SK-N-SH treated with all-trans-retinoic acid at 6 μM for 48 hours (cell line): ENCODE results near the gene TASP1.

Experiments
- ATAC-seq: fragments of 200-7000 bp; cut with Tn5 transposase; 3 replicates; pipeline ENCODE4 v1.9.1; 2020; ENCODE audit warnings: mild to moderate bottlenecking, moderate library complexity
- ARNTL ChIP-seq: fragments of 450-650 bp; formaldehyde crosslinking; IDR thresholded peaks from 2 replicates; pipeline ENCODE4 v1.5.0; 2020; ENCODE audit warnings: low read depth, mild to moderate bottlenecking, moderate library complexity, borderline replicate concordance
- BACH2 ChIP-seq: fragments of 250-450 bp; sonication (Bioruptor Pico); IDR thresholded peaks from 2 replicates; pipeline ENCODE4 v1.9.0; 2021; ENCODE audit warnings: mild to moderate bottlenecking, borderline replicate concordance
- CREB5 ChIP-seq: fragments of 250-450 bp; sonication (Bioruptor Pico); IDR thresholded peaks from 2 replicates; pipeline ENCODE4 v1.5.1; 2020; ENCODE audit warnings: low read depth, mild to moderate bottlenecking, moderate library complexity
- CSRNP3 ChIP-seq: fragments of 250-450 bp; sonication (Bioruptor Pico); IDR thresholded peaks from 2 replicates; pipeline ENCODE4 v1.5.1; 2021; ENCODE audit warnings: mild to moderate bottlenecking, moderate library complexity
- GLIS3 ChIP-seq: fragments of 250-450 bp; sonication (Bioruptor Pico); IDR thresholded peaks from 2 replicates; pipeline ENCODE4 v1.5.0; 2020; ENCODE audit warnings: mild to moderate bottlenecking, moderate library complexity
- ISL1 ChIP-seq: fragments of 250-450 bp; sonication (Bioruptor Pico); IDR thresholded peaks from 2 replicates; pipeline ENCODE4 v2.1.2; 2022; ENCODE audit warnings: mild to moderate bottlenecking, moderate library complexity
- OSR1 ChIP-seq: fragments of 250-450 bp; sonication (Bioruptor Pico); IDR thresholded peaks from 2 replicates; pipeline ENCODE4 v1.8.0; 2022; ENCODE audit warnings: moderate library complexity, mild to moderate bottlenecking, inconsistent platforms
- PATZ1 ChIP-seq: fragments of 250-450 bp; sonication (Bioruptor Pico); IDR thresholded peaks from 2 replicates; pipeline ENCODE4 v1.8.0; 2020; ENCODE audit warnings: mild to moderate bottlenecking, moderate library complexity, borderline replicate concordance
- POU6F1 ChIP-seq: fragments of 250-450 bp; sonication (Bioruptor Pico); IDR thresholded peaks from 2 replicates; pipeline ENCODE4 v1.8.0; 2021; ENCODE audit warnings: low read depth, mild to moderate bottlenecking, moderate library complexity, borderline replicate concordance
- PPARA ChIP-seq: fragments of 250-450 bp; sonication (Bioruptor Pico); IDR thresholded peaks from 2 replicates; pipeline ENCODE4 v1.5.0; 2020; ENCODE audit warnings: mild to moderate bottlenecking, borderline replicate concordance
- RARB ChIP-seq: fragments of 250-450 bp; sonication (Bioruptor Pico); IDR thresholded peaks from 2 replicates; pipeline ENCODE4 v1.8.0; 2021; ENCODE audit warnings: mild to moderate bottlenecking, moderate library complexity
- SNAI2 ChIP-seq: fragments of 250-450 bp; sonication (Bioruptor Pico); IDR thresholded peaks from 2 replicates; pipeline ENCODE4 v1.5.0; 2020; ENCODE audit warnings: mild to moderate bottlenecking, moderate library complexity
- TCF4 ChIP-seq: fragments of 250-450 bp; sonication (Bioruptor Pico); IDR thresholded peaks from 2 replicates; pipeline ENCODE4 v1.8.0; 2021; ENCODE audit warnings: mild to moderate bottlenecking, moderate library complexity, borderline replicate concordance
- TOX ChIP-seq: fragments of 250-450 bp; sonication (Bioruptor Pico); IDR thresholded peaks from 2 replicates; pipeline ENCODE4 v1.8.0; 2021; ENCODE audit warnings: mild to moderate bottlenecking, moderate library complexity, borderline replicate concordance
- TSHZ2 ChIP-seq: fragments of 250-450 bp; sonication (Bioruptor Pico); IDR thresholded peaks from 2 replicates; pipeline ENCODE4 v1.5.0; 2020; ENCODE audit warnings: mild to moderate bottlenecking, moderate library complexity
- ZC3H10 ChIP-seq: fragments of 250-450 bp; sonication (Bioruptor Pico); IDR thresholded peaks from 2 replicates; pipeline ENCODE4 v1.5.1; 2021; ENCODE audit warnings: mild to moderate bottlenecking, moderate library complexity
- ZFP3 ChIP-seq: fragments of 250-450 bp; sonication (Bioruptor Pico); IDR thresholded peaks from 2 replicates; pipeline ENCODE4 v1.5.0; 2020; ENCODE audit warnings: mild to moderate bottlenecking, moderate library complexity
- ZFP30 ChIP-seq: fragments of 450-650 bp; formaldehyde crosslinking; IDR thresholded peaks from 2 replicates; pipeline ENCODE4 v1.5.0; 2022; ENCODE audit warnings: mild to moderate bottlenecking, moderate library complexity
- ZNF565 ChIP-seq: fragments of 450-650 bp; formaldehyde crosslinking; conservative IDR thresholded peaks from 2 replicates; pipeline ENCODE4 v1.5.0; 2020; ENCODE audit warnings: low read depth, mild to moderate bottlenecking, moderate library complexity
- ZNF70 ChIP-seq: fragments of 450-650 bp; formaldehyde crosslinking; IDR thresholded peaks from 2 replicates; pipeline ENCODE4 v1.5.0; 2020; ENCODE audit warnings: mild to moderate bottlenecking, moderate library complexity

TASP1 gene

GRCh38 chr20:13436530-13436929, 202.2 kb downstream of the TASP1 start:
- no peak for ATAC-seq
- TF ChIP-seq PPARA (no peak), TSHZ2 (CRISPR knock-in tag) (no peak), TCF4 (CRISPR knock-in tag) (no peak), OSR1 (CRISPR knock-in tag) (no peak), POU6F1 (CRISPR knock-in tag) (no peak), ZC3H10 (CRISPR knock-in tag) (no peak), CSRNP3 (no peak), ISL1 (CRISPR knock-in tag) (no peak), ZFP30 (CRISPR knock-in tag) (no peak), ARNTL (no peak), CREB5 (no peak), RARB (CRISPR knock-in tag) (no peak)

GRCh38 chr20:13432126-13432525, 206.6 kb downstream of the TASP1 start:
- ATAC-seq: no peak
- no peak for TF ChIP-seq PATZ1 (CRISPR knock-in tag)
- no peak for TF ChIP-seq POU6F1 (CRISPR knock-in tag)

GRCh38 chr20:13430346-13431002, 208.3 kb downstream of the TASP1 start:
- no peak for ATAC-seq
- TF ChIP-seq TCF4 (CRISPR knock-in tag) (no peak), ZFP3 (CRISPR knock-in tag) (no peak), ISL1 (CRISPR knock-in tag) (no peak), CREB5 (no peak), ZNF70 (CRISPR knock-in tag) (no peak), SNAI2 (CRISPR knock-in tag) (no peak), PPARA (no peak), ZFP30 (CRISPR knock-in tag) (no peak), ZC3H10 (CRISPR knock-in tag) (no peak), ZNF565 (CRISPR knock-in tag) (no peak), GLIS3 (CRISPR knock-in tag) (no peak), BACH2 (no peak), OSR1 (CRISPR knock-in tag) (no peak), POU6F1 (CRISPR knock-in tag) (no peak), TOX (CRISPR knock-in tag) (no peak)
